DOHH2 (cell line): Measurements from ENCODE around the gene IFNAR2.

Source experiments
- H3F3A ChIP-seq: fragments of 200-600 bp; sonication (generic), shearing (Covaris generic); 2 replicates; pipeline ENCODE4 v1.6.0; 2016; ENCODE audit warnings: antibody characterized with exemption, mild to moderate bottlenecking; ENCODE audit not compliant: control insufficient read depth, insufficient read depth
- H3K27ac ChIP-seq: fragments of 200-600 bp; sonication (generic); 2 replicates; pipeline ENCODE4 v1.5.1; 2014; ENCODE audit warnings: low read depth, mild to moderate bottlenecking, low read length, moderate library complexity
- H3K27me3 ChIP-seq: fragments of 200-600 bp; sonication (generic); 2 replicates; pipeline ENCODE4 v1.6.1; 2014; ENCODE audit warnings: mild to moderate bottlenecking, low read length, mixed read lengths; ENCODE audit not compliant: control insufficient read depth
- H3K36me3 ChIP-seq: fragments of 200-600 bp; sonication (generic); 2 replicates; pipeline ENCODE4 v1.6.1; 2014; ENCODE audit warnings: mild to moderate bottlenecking, low read length, moderate library complexity, mixed read lengths; ENCODE audit not compliant: control insufficient read depth
- H3K4me1 ChIP-seq: fragments of 200-600 bp; sonication (generic); 2 replicates; pipeline ENCODE4 v1.6.1; 2014; ENCODE audit warnings: mild to moderate bottlenecking, low read length, mixed read lengths; ENCODE audit not compliant: control insufficient read depth
- H3K4me2 ChIP-seq: fragments of 200-600 bp; sonication (generic); 2 replicates; pipeline ENCODE4 v1.6.0; 2014; ENCODE audit warnings: mild to moderate bottlenecking, low read length, moderate library complexity
- H3K4me3 ChIP-seq: fragments of 200-600 bp; sonication (generic); 2 replicates; pipeline ENCODE4 v1.5.1; 2014; ENCODE audit warnings: mild to moderate bottlenecking, low read length, mixed read lengths
- H3K79me2 ChIP-seq: fragments of 200-600 bp; sonication (generic); 2 replicates; pipeline ENCODE4 v1.6.1; 2014; ENCODE audit warnings: mild to moderate bottlenecking, low read length, mixed read lengths; ENCODE audit not compliant: control insufficient read depth
- H3K9me2 ChIP-seq: fragments of 200-600 bp; sonication (generic); replicated peaks from 2 replicates; pipeline ENCODE4 v1.6.1; 2014; ENCODE audit warnings: mild to moderate bottlenecking, low read length, mixed read lengths; ENCODE audit not compliant: control insufficient read depth
- H3K9me3 ChIP-seq: fragments of 200-600 bp; sonication (generic); 2 replicates; pipeline ENCODE4 v1.6.1; 2014; ENCODE audit warnings: antibody characterized with exemption, low read length, mixed read lengths; ENCODE audit not compliant: control insufficient read depth, insufficient read depth
- H4K20me1 ChIP-seq: fragments of 200-600 bp; sonication (generic); 2 replicates; pipeline ENCODE4 v1.6.0; 2014; ENCODE audit warnings: low read depth, mild to moderate bottlenecking, antibody characterized with exemption, low read length, moderate library complexity; ENCODE audit not compliant: control insufficient read depth, insufficient read depth
- CTCF ChIP-seq: fragments of 200-600 bp; sonication (generic); IDR thresholded peaks from one replicate; pipeline ENCODE4 v1.5.1; 2014; ENCODE audit warnings: antibody characterized with exemption, mild to moderate bottlenecking, low read depth, low read length; ENCODE audit not compliant: poor library complexity, severe bottlenecking
- EZH2phosphoT487 ChIP-seq: fragments of 200-600 bp; sonication (generic); IDR thresholded peaks from 2 replicates; pipeline ENCODE4 v1.6.1; 2017; ENCODE audit warnings: borderline replicate concordance, mild to moderate bottlenecking, antibody characterized with exemption, low read length, moderate library complexity, mixed read lengths

Gene IFNAR2

GRCh38 chr21:33254766-33255165 is 25.0 kb downstream of the IFNAR2 start:
- no peak overlapping the region for H3K27ac ChIP-seq
- peaks cover 2% of the 10 kb centered on the region; the same call in 1 of the 2 replicates for H3K4me1 ChIP-seq
- H3K27me3 ChIP-seq: no peaks in the 10 kb centered on the region
- no peak overlapping the region for H3K4me3 ChIP-seq
- H4K20me1 ChIP-seq: no peaks in the 10 kb centered on the region
- H3K79me2 ChIP-seq: peaks cover 7% of the 10 kb centered on the region
- no peaks in the 10 kb centered on the region for H3K9me3 ChIP-seq
- H3K36me3 ChIP-seq: peaks cover 96% of the 10 kb centered on the region
- no peaks in the 10 kb centered on the region for H3K9me2 ChIP-seq
- H3K4me2 ChIP-seq: no peak overlapping the region
- TF ChIP-seq EZH2phosphoT487: no peak
- TF ChIP-seq CTCF: no peak
- peaks cover 7% of the 10 kb centered on the region for H3F3A ChIP-seq

- Histone ChIP-seq H4K20me1 (no peaks in the 10 kb centered on the region), H3F3A (peaks cover 8% of the 10 kb centered on the region), H3K36me3 (peaks cover 96% of the 10 kb centered on the region), H3K79me2 (peaks cover 7% of the 10 kb centered on the region), H3K4me2 (no peak overlapping the region), H3K9me3 (no peaks in the 10 kb centered on the region), H3K27me3 (no peaks in the 10 kb centered on the region), H3K4me1 (peaks cover 4% of the 10 kb centered on the region; the same call in 1 of the 2 replicates), H3K27ac (no peak overlapping the region), H3K9me2 (no peaks in the 10 kb centered on the region), H3K4me3 (no peak overlapping the region)
- TF ChIP-seq EZH2phosphoT487: no peak
- no peak for TF ChIP-seq CTCF
These were observed 25.7 kb downstream of the IFNAR2 start for GRCh38 chr21:33255404-33255803.

GRCh38 chr21:33256019-33256418 is 26.3 kb downstream of the IFNAR2 start:
- TF ChIP-seq EZH2phosphoT487: no peak
- no peak for TF ChIP-seq CTCF
- Histone ChIP-seq H3K79me2 (peaks cover 7% of the 10 kb centered on the region), H3F3A (peaks cover 8% of the 10 kb centered on the region), H3K4me1 (peaks cover 6% of the 10 kb centered on the region), H4K20me1 (no peaks in the 10 kb centered on the region), H3K27ac (no peak overlapping the region), H3K4me2 (no peak overlapping the region), H3K9me3 (no peaks in the 10 kb centered on the region), H3K4me3 (no peak overlapping the region), H3K9me2 (no peaks in the 10 kb centered on the region), H3K27me3 (no peaks in the 10 kb centered on the region), H3K36me3 (peaks cover 91% of the 10 kb centered on the region)
